Measurements from ENCODE around the gene KIF6. TPM values are rescaled to one million over a fixed set of nuclear protein-coding genes. Genes with fewer than 3 reads are reported as not detected.
"Not testable (repeated sequence)": the region's sequence is repeated elsewhere in the genome, so short reads cannot be mapped to it uniquely, and the experiment has no call there.

KIF6 gene
- polyA plus RNA-seq, 1 donor (not counting 4 experiments of a cell fraction or from before 2014, with no cell fraction given), result 0.14 TPM

DNA sequence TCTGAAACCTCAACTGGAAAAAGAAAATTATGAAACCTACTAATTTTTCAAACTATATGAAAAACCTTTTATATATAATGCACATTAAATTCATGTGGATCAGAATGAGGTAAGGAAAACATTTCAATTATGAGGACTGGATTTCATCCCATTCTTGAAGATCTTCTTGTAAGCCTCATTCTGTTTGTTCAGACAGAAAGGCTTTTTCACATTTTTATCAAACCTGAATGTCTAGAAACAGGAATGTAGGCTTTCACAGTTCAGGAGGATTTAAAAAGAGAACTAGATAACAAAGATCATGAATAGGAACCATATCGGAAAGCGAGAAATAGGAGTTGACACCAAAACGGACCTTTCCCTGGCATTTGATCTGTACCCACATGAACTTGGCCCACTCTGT lies 210.2 kb downstream of the KIF6 start:
- no peak for FAIRE-seq
- H3K4me1 ChIP-seq (ENCODE audit: control insufficient read depth, extremely low read depth, insufficient read depth, low read length), result no peaks in the 10 kb centered on the region
- no peaks in the 10 kb centered on the region for H4K20me1 ChIP-seq (ENCODE audit: control insufficient read depth, extremely low read depth, insufficient read depth, low read length)
- H3K9me3 ChIP-seq (ENCODE audit: control insufficient read depth, low read depth, low read length), result no peaks in the 10 kb centered on the region
- H3K4me3 ChIP-seq (ENCODE audit: control insufficient read depth in 2 of 3, extremely low read depth in 1 of 3, insufficient read depth in 2 of 3, low read depth in 1 of 3, low read length in 3 of 3), result no peak overlapping the region
- dilution Hi-C loops (cut with MboI; ENCODE audit: extremely low pct_ligation_motif_present, low sequenced_read_pairs), result no loop called here
- no peak overlapping the region for H3K27ac ChIP-seq (ENCODE audit: control insufficient read depth, insufficient read depth, low read length)
- peaks cover 3% of the 10 kb centered on the region for H3K27me3 ChIP-seq (ENCODE audit: control insufficient read depth, extremely low read depth, insufficient read depth, low read length)
- no peaks in the 10 kb centered on the region for H3K9me1 ChIP-seq (ENCODE audit: control insufficient read depth, extremely low read depth, insufficient read depth, low read length)
- no peak overlapping the region for H2AFZ ChIP-seq (ENCODE audit: control insufficient read depth, low read length)
- H3K4me2 ChIP-seq (ENCODE audit: control insufficient read depth, extremely low read depth, insufficient read depth, low read depth, low read length), result no peak overlapping the region
- H3K79me2 ChIP-seq (ENCODE audit: control insufficient read depth, insufficient read depth, low read length), result no peaks in the 10 kb centered on the region
- TF ChIP-seq, protein P1, sequence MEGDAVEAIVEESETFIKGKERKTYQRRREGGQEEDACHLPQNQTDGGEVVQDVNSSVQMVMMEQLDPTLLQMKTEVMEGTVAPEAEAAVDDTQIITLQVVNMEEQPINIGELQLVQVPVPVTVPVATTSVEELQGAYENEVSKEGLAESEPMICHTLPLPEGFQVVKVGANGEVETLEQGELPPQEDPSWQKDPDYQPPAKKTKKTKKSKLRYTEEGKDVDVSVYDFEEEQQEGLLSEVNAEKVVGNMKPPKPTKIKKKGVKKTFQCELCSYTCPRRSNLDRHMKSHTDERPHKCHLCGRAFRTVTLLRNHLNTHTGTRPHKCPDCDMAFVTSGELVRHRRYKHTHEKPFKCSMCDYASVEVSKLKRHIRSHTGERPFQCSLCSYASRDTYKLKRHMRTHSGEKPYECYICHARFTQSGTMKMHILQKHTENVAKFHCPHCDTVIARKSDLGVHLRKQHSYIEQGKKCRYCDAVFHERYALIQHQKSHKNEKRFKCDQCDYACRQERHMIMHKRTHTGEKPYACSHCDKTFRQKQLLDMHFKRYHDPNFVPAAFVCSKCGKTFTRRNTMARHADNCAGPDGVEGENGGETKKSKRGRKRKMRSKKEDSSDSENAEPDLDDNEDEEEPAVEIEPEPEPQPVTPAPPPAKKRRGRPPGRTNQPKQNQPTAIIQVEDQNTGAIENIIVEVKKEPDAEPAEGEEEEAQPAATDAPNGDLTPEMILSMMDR (optimal IDR thresholded peaks at IDR 0.05 in 1 of 3, IDR thresholded peaks at IDR 0.05 in 1 of 3, conservative IDR thresholded peaks at IDR 0.05 in 1 of 3; ENCODE audit: extremely low read depth in 1 of 3, insufficient read depth in 2 of 3, low read length in 3 of 3), result no peak
- TF ChIP-seq EZH2 (IDR thresholded peaks at IDR 0.05; ENCODE audit: low read length), result no peak
- H3K9ac ChIP-seq (ENCODE audit: control insufficient read depth, extremely low read depth, insufficient read depth, low read length), result no peak overlapping the region
- H3K36me3 ChIP-seq (ENCODE audit: control insufficient read depth in 2 of 2, extremely low read depth in 1 of 2, insufficient read depth in 2 of 2, low read length in 2 of 2), result no peaks in the 10 kb centered on the region
- no peak for DNase-seq (ENCODE audit: low read depth, low spot score)

DNA sequence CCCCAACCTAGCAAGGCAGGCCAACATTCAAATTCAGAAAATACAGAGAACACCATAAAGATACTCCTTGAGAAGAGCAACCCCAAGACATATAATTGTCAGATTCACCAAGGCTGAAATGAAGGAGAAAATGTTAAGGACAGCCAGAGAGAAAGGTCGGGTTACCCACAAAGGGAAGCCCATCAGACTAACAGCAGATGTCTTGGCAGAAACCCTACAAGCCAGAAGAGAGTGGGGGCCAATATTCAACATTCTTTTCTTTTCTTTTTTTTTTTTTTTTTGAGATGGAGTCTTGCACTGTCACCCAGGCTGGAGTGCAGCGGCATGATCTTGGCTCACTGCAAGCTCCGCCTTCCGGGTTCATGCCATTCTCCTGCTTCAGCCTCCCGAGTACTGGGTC lies 215.4 kb downstream of the KIF6 start:
- H3K27ac ChIP-seq (ENCODE audit: control insufficient read depth, insufficient read depth, low read length); DNase-seq (ENCODE audit: low read depth, low spot score); H3K27me3 ChIP-seq (ENCODE audit: control insufficient read depth, extremely low read depth, insufficient read depth, low read length); FAIRE-seq; dilution Hi-C loops (cut with MboI; ENCODE audit: extremely low pct_ligation_motif_present, low sequenced_read_pairs); H4K20me1 ChIP-seq (ENCODE audit: control insufficient read depth, extremely low read depth, insufficient read depth, low read length); H3K36me3 ChIP-seq (ENCODE audit: control insufficient read depth in 2 of 2, extremely low read depth in 1 of 2, insufficient read depth in 2 of 2, low read length in 2 of 2); H3K4me3 ChIP-seq (ENCODE audit: control insufficient read depth in 2 of 3, extremely low read depth in 1 of 3, insufficient read depth in 2 of 3, low read depth in 1 of 3, low read length in 3 of 3); H2AFZ ChIP-seq (ENCODE audit: control insufficient read depth, low read length); H3K9me1 ChIP-seq (ENCODE audit: control insufficient read depth, extremely low read depth, insufficient read depth, low read length); H3K9ac ChIP-seq (ENCODE audit: control insufficient read depth, extremely low read depth, insufficient read depth, low read length); H3K4me1 ChIP-seq (ENCODE audit: control insufficient read depth, extremely low read depth, insufficient read depth, low read length); H3K9me3 ChIP-seq (ENCODE audit: control insufficient read depth, low read depth, low read length); H3K79me2 ChIP-seq (ENCODE audit: control insufficient read depth, insufficient read depth, low read length); H3K4me2 ChIP-seq (ENCODE audit: control insufficient read depth, extremely low read depth, insufficient read depth, low read depth, low read length): not testable (repeated sequence)

DNA sequence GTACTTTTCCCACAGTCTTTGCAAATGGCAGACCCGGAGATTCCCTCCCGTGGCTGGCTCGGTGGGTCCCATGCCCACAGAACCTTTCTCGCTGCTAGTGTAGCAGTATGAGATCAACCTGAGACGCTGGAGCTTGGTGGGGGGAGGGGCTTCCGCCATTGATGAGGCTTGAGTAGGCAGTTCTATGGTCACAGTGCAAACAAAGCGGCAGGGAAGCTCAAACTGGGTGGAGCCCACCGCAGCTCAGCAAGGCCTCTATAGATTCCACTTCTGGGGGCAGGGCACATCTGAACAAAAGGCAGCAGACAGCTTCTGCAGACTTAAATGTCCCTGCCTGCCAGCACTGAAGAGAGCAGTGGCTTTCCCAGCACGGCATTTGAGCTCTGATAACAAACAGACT lies 216.7 kb downstream of the KIF6 start:
- no peak overlapping the region for H3K27ac ChIP-seq (ENCODE audit: control insufficient read depth, insufficient read depth, low read length)
- H3K9me1 ChIP-seq (ENCODE audit: control insufficient read depth, extremely low read depth, insufficient read depth, low read length), result no peaks in the 10 kb centered on the region
- no peaks in the 10 kb centered on the region for H4K20me1 ChIP-seq (ENCODE audit: control insufficient read depth, extremely low read depth, insufficient read depth, low read length)
- H2AFZ ChIP-seq (ENCODE audit: control insufficient read depth, low read length), result no peak overlapping the region
- TF ChIP-seq EZH2 (IDR thresholded peaks at IDR 0.05; ENCODE audit: low read length), result no peak
- TF ChIP-seq, protein P1 (optimal IDR thresholded peaks at IDR 0.05 in 1 of 3, IDR thresholded peaks at IDR 0.05 in 1 of 3, conservative IDR thresholded peaks at IDR 0.05 in 1 of 3; ENCODE audit: extremely low read depth in 1 of 3, insufficient read depth in 2 of 3, low read length in 3 of 3), result no peak
- dilution Hi-C loops (cut with MboI; ENCODE audit: extremely low pct_ligation_motif_present, low sequenced_read_pairs), result no loop called here
- H3K79me2 ChIP-seq (ENCODE audit: control insufficient read depth, insufficient read depth, low read length), result no peaks in the 10 kb centered on the region
- FAIRE-seq, result no peak
- no peaks in the 10 kb centered on the region for H3K4me1 ChIP-seq (ENCODE audit: control insufficient read depth, extremely low read depth, insufficient read depth, low read length)
- no peak overlapping the region for H3K4me2 ChIP-seq (ENCODE audit: control insufficient read depth, extremely low read depth, insufficient read depth, low read depth, low read length)
- no peaks in the 10 kb centered on the region for H3K9me3 ChIP-seq (ENCODE audit: control insufficient read depth, low read depth, low read length)
- no peak for DNase-seq (ENCODE audit: low read depth, low spot score)
- H3K27me3 ChIP-seq (ENCODE audit: control insufficient read depth, extremely low read depth, insufficient read depth, low read length), result no peaks in the 10 kb centered on the region
- H3K9ac ChIP-seq (ENCODE audit: control insufficient read depth, extremely low read depth, insufficient read depth, low read length), result no peak overlapping the region
- no peak overlapping the region for H3K4me3 ChIP-seq (ENCODE audit: control insufficient read depth in 2 of 3, extremely low read depth in 1 of 3, insufficient read depth in 2 of 3, low read depth in 1 of 3, low read length in 3 of 3)
- no peaks in the 10 kb centered on the region for H3K36me3 ChIP-seq (ENCODE audit: control insufficient read depth in 2 of 2, extremely low read depth in 1 of 2, insufficient read depth in 2 of 2, low read length in 2 of 2)
